ENCODE data around the gene DLL3.
A peak's percentile ranks its signal among the peaks of the same experiment; 100 is the strongest.
"Not testable (repeated sequence)": the region's sequence is repeated elsewhere in the genome, so short reads cannot be mapped to it uniquely, and the experiment has no call there.

DLL3 gene

DNA sequence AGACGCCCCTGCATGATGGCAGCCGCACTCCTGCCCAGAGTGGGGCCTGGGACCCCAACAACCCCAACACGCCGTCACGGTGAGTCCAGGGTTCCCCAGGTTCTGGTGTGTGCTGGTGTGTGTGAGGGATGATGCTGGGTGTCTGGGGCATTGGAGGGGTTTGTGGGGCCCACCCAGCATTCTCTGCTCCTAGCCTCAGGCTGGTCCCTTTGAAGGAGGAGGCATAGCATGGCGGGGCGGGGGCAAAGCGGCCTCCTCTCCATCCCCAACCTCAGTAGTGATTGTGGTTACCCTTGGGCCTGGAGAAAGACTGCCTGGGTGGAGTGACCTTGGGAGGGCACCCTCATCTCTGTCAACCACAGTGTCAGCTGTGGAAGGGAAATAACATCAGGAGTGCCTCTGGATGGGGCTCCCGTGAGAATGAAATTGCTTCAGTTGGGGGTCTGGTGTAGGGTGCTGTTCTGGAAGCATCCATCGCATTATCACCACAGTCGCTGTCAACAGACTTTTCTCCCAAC lies 25.2 kb upstream of the DLL3 start:
- DNase-seq = no peak
- TF ChIP-seq GATA1 (IDR thresholded peaks at IDR 0.05; ENCODE audit: low read depth, low read length) (no peak), POLR2A (IDR thresholded peaks at IDR 0.05; ENCODE audit: low read length) (no peak)

DNA sequence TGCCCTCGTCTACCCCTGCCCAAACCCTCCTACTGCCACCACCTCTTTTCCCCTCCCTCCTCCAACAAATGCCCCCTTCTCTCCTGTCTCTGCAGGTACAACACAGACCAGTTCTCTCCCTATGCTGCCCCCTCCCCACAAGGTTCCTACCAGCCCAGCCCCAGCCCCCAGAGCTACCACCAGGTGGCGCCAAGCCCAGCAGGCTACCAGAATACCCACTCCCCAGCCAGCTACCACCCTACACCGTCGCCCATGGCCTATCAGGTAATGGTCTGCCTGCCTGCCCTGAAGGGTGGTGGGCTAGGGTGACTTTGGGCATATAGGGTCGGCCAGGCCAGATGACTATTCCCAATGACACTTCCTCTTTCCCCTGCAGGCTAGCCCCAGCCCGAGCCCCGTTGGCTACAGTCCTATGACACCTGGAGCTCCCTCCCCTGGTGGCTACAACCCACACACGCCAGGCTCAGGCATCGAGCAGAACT lies 24.6 kb upstream of the DLL3 start:
- no peak for TF ChIP-seq POLR2A (IDR thresholded peaks at IDR 0.05; ENCODE audit: low read length)
- TF ChIP-seq GATA1 (IDR thresholded peaks at IDR 0.05; ENCODE audit: low read depth, low read length) = no peak
- DNase-seq = peak; percentile 51 to 74

DNA sequence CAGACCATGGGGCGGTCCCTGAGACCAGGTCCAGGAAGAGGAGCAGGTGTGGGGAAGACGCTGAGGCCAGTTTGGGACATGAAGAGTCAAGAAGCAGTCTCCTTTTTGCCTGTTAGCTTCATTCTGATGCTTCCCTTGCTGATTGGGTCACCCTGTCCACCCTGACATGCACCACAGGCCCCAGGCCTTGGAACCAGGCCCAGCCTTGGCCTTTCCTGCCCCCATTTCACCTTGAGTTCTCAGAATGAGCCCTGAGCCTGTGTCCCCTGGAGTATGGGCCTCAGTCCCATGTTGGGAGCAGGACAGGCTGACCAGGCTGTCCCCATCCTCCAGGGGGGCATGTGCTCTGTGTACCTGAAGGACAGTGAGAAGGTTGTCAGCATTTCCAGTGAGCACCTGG lies 23.0 kb upstream of the DLL3 start:
- no peak for TF ChIP-seq POLR2A (IDR thresholded peaks at IDR 0.05; ENCODE audit: low read length)
- no peak for TF ChIP-seq GATA1 (IDR thresholded peaks at IDR 0.05; ENCODE audit: low read depth, low read length)
- DNase-seq = no peak

DNA sequence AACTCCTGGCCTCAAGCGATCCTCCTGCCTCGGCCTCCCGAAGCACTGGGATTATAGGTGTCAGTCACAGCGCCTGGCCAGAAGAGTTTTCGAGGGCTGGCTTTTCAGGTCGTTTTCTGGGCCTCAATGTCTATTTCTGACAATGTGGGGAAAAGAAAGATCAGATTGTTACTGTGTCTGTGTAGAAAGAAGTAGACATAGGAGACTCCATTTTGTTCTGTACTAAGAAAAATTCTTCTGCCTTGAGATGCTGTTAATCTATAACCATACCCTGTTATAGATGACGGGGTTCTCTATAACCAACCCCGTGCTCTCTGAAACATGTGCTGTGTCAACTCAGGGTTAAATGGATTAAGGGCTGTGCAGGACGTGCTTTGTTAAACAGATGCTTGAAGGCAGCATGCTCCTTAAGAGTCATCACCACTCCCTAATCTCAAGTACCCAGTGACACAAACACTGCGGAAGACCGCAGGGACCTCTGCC lies 19.4 kb upstream of the DLL3 start:
- not testable (repeated sequence) for DNase-seq

DNA sequence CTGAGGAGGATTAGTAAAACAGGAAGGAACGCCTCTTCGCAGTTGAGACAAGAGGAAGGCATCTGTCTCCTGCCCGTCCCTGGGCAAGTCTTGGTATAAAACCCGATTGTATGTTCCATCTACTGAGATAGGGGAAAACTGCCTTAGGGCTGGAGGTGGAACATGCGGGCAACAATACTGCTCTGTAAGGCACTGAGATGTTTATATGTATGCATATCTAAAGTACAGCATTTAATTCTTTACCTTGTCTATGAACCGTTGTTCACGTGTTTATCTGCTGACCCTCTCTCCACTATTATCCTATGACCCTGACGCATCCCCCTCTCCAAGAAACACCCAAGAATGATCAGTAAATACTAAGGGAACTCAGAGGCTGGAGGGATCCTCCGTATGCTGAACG lies 18.8 kb upstream of the DLL3 start:
- no peak for TF ChIP-seq GATA1 (IDR thresholded peaks at IDR 0.05; ENCODE audit: low read depth, low read length)
- no peak for TF ChIP-seq POLR2A (IDR thresholded peaks at IDR 0.05; ENCODE audit: low read length)
- no peak for DNase-seq

DNA sequence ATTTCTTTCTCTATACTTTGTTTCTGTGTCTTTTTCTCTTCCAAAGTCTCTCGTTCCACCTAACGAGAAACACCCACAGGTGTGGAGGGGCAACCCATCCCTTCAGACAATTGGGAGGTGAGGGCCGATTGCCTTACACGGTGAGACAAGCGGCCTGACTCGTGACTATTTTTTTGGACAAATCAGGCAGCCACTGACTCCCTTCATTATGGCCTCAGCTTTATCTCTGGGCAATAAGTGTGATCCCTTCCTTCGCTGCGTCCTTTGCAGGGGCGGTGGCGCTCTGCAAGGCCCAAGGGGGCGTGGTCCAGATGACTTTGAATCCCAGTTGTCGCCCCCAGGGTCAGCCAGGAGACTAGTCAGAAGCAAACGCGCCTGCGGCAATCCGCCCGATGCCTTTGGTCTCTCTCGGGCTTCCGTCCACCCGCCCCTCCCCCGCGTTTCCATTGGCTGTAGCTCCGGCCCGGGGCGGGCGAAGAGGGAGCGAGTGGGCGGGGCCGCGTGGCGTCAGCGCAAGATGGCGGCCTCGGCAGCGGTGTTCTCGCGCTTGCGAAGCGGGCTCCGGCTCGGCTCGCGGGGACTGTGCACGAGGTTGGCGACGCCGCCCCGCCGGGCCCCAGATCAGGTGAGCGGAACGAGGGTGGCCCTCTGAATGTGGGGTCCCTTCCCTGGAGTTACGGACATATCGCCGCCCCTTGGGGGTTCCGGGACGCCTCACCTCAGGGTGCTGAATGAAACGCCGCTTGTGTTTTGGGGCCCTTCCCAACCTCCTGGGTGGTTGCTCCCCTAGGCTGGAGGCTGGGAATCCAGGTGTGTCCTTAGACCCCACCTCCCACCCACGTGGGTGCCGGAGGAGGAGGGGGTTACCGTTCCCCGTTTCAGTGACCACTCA lies 18.2 kb upstream of the DLL3 start, which contains the start of gene TIMM50:
Gene TIMM50 (plus strand): TSS at position 502 of the 892 bp plus-strand sequence. CDS start 16 bp downstream, at position 518.
- TF ChIP-seq GATA1 (IDR thresholded peaks at IDR 0.05; ENCODE audit: low read depth, low read length) = no peak
- peak; percentile 77 for TF ChIP-seq POLR2A (IDR thresholded peaks at IDR 0.05; ENCODE audit: low read length)
- DNase-seq = peak; percentile 98

DNA sequence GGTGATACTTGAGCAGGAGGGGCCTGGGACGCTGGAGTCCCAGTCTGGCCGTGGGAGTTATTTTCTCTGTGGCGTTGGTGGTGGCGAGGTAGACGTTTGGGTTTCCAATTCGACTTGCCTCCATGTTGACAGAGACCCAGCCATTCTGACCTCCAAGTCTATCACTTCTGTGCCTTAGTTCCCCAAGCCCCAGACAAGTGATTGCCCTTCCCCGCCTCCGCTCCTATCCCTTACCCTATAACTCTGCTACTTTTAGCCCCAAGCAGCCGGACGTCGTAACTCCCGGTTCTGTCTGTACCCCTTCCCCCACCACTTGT lies 17.6 kb upstream of the DLL3 start:
- no peak for TF ChIP-seq GATA1 (IDR thresholded peaks at IDR 0.05; ENCODE audit: low read depth, low read length)
- no peak for TF ChIP-seq POLR2A (IDR thresholded peaks at IDR 0.05; ENCODE audit: low read length)
- DNase-seq = peak in 1 of 2 experiments; percentile 63

DNA sequence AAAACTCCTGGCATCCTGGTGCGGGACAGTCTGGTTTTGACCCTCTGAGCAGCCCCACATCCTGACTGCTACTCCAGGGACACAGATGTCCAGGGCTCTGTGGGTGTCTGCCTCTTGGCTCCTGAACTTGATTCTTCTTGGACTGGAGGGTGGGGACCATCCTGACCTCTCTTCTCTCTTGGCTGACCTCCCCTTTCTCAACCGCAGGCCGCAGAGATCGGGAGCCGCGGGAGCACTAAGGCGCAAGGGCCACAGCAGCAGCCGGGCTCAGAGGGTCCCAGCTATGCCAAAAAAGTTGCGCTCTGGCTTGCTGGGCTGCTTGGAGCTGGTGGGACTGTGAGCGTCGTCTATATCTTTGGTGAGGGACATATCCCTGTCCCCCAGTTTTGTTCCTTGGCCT lies 17.1 kb upstream of the DLL3 start:
- no peak for DNase-seq
- TF ChIP-seq GATA1 (IDR thresholded peaks at IDR 0.05; ENCODE audit: low read depth, low read length) = no peak
- TF ChIP-seq POLR2A (IDR thresholded peaks at IDR 0.05; ENCODE audit: low read length) = no peak

DNA sequence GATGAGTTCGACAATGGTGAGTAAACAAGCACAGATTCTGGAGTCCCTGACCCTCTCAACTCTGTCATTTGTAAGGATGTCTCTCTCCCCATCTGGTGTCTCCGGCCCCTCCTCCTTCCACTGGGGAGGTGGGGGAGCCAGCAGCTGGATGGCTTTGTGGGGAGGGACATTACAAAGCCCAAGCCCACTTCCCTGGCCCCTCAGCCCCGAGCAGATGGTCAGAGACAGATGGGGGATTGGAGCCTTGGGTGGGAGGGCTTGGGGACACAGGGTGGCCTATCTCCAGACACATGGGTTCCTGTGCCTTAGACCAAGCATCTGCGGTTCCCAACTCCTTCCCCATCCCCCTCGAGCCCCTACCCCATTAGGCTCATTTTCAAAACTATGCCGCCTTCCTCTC lies 15.6 kb upstream of the DLL3 start:
- TF ChIP-seq GATA1 (IDR thresholded peaks at IDR 0.05; ENCODE audit: low read depth, low read length) (no peak), POLR2A (IDR thresholded peaks at IDR 0.05; ENCODE audit: low read length) (no peak)
- DNase-seq = no peak

DNA sequence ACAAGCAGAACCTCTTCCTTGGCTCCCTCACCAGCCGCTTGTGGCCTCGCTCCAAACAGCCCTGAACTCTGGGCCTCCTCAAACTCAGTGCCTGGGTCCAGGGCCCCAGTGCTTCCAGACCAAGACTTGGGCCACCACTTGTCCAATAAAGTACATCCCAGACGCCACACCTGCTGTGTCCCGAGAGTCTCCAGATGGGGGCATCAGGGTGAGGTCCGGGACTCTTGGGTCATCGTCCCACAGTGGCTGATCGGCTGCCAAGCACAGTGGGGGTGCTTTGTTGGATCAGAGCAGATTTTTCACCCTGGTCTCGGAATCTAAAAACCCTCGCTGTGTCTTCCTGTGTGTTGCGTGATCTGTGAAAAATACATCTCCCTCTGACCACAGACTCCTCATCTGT lies 9.0 kb upstream of the DLL3 start:
- no peak for DNase-seq
- TF ChIP-seq POLR2A (IDR thresholded peaks at IDR 0.05; ENCODE audit: low read length) = no peak
- no peak for TF ChIP-seq GATA1 (IDR thresholded peaks at IDR 0.05; ENCODE audit: low read depth, low read length)

DNA sequence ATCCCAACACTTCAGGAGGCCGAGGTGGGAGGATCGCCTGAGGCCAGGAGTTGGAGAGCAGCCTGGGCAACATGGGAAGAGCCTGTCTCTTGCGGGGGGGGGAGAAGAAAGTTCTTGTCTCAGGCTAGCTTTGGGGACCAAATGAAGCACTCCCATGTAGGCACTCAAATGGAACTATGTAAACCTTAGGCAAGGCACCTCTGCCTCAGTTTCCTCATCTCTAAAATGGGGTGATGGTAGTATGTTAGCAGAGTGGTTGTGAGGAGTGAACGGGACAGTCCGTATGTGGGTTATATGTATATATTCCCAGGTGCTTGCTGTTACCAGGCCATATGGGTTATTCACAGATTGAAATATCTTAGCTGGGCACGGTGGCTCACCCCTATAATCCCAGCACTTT lies 6.5 kb upstream of the DLL3 start:
- no peak for DNase-seq
- no peak for TF ChIP-seq POLR2A (IDR thresholded peaks at IDR 0.05; ENCODE audit: low read length)
- TF ChIP-seq GATA1 (IDR thresholded peaks at IDR 0.05; ENCODE audit: low read depth, low read length) = no peak

DNA sequence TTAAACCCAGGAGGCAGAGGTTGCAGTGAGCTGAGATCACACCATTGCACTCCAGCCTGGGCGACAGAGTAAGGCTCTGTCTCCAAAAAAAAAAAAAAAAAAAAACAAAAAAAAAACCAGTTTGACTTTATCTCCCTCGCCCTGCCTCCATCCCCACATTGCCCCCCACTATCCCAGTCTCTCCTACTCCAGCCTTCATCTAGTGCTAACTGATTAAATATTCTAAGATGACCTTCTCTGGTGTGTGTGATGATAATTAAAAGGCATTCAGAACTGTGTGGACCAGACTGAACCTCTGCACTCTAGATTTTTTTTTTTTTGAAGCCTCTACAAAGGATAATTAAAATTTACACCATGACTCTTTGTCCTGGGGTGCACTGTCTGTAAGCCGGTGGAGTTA lies 6.0 kb upstream of the DLL3 start:
- TF ChIP-seq GATA1 (IDR thresholded peaks at IDR 0.05; ENCODE audit: low read depth, low read length) (no peak), POLR2A (IDR thresholded peaks at IDR 0.05; ENCODE audit: low read length) (no peak)
- no peak for DNase-seq

DNA sequence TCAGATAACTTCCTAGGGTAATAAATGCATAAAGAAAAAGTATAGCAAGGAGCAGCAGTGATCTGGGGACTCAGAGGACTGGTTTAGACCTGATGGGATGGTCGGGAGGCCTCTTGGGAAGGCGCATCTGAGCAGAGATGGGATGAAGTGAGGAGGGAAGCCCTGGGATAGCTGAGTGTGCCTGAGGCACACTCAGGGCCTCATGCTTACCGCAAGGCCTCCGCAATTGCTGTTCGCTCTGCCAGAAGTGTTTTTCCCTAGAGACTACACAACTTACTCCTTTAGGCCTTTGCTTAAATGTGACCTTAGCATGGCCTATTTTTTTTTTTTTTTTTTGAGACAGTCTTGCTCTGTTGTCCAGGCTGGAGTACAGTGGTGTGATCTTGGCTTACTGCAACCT lies 4.1 kb upstream of the DLL3 start:
- no peak for DNase-seq
- no peak for TF ChIP-seq GATA1 (IDR thresholded peaks at IDR 0.05; ENCODE audit: low read depth, low read length)
- TF ChIP-seq POLR2A (IDR thresholded peaks at IDR 0.05; ENCODE audit: low read length) = no peak

DNA sequence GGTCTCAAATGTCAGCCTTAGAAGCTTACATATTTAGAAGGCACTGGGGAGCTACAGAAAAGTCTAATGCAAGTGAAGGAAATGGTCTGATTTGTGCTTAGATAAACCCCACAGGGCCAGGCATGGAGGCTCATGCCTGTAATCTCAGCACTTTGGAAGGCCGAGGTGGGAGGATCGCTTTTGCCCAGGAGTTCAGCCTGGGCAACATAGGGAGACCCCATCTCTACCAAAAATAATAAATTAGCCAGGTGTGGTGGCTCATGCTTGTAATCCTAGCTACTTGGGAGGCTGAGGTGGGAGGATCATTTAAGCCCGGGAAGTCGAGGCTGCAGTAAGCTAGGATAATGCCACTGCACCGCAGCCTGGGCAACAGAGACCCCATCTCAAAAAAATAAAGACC lies 2.7 kb upstream of the DLL3 start:
- no peak for DNase-seq
- TF ChIP-seq GATA1 (IDR thresholded peaks at IDR 0.05; ENCODE audit: low read depth, low read length) = no peak
- TF ChIP-seq POLR2A (IDR thresholded peaks at IDR 0.05; ENCODE audit: low read length) = no peak

DNA sequence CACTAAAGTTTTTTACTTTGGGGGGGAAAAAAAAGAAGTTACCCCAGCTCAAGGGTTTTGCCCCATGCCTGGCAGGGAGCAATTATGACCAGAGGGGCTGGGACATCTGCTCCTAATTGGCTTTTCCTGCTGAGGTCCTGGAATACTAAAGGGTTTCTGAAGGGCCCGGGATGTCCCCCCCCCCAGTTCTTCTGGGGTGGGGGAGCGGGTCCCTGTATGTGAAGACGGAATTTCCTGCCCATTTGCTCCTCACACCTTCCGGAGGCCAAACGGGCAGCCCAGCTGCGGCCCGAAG lies 1.1 kb upstream of the DLL3 start:
- no peak for DNase-seq
- TF ChIP-seq POLR2A (IDR thresholded peaks at IDR 0.05; ENCODE audit: low read length) (no peak), GATA1 (IDR thresholded peaks at IDR 0.05; ENCODE audit: low read depth, low read length) (no peak)

Data from erythroblast (primary cell).